B cell (primary cell): ENCODE data around the gene CABLES2.

Experiments
- CTCF ChIP-seq: fragments of 200-600 bp; IDR thresholded peaks from one replicate; pipeline ENCODE4 v1.8.0; 2022; ENCODE audit warnings: antibody characterized with exemption, mild to moderate bottlenecking
- EZH2 ChIP-seq: IDR thresholded peaks from 2 replicates; pipeline ENCODE4 v1.6.1; 2012; ENCODE audit warnings: borderline replicate concordance, low read depth, mild to moderate bottlenecking, moderate library complexity, low read length; ENCODE audit not compliant: insufficient read depth, poor library complexity, severe bottlenecking

GRCh38 chr20:62354811-62355341 lies 52.2 kb downstream of the CABLES2 start:
- TF ChIP-seq CTCF: no peak
- no peak for TF ChIP-seq EZH2
